Liver (tissue), 9 donors: ENCODE measurements around the gene MTIF3. TPM values are rescaled to one million over a fixed set of nuclear protein-coding genes. Genes with fewer than 3 reads are reported as not detected.
A peak's percentile ranks its signal among the peaks of the same experiment; 100 is the strongest.

Source experiments
- DNase-seq: peaks from one replicate; pipeline ENCODE4 v3.0.0-alpha.2; 2017; ENCODE audit warnings: low spot score
- H3K27ac ChIP-seq, 2 donors: one replicate each; pipeline ENCODE4 v1.7.0; 2013; ENCODE audit warnings: inconsistent platforms in 2 of 2, low read length in 2 of 2, control low read depth in 1 of 2, low read depth in 1 of 2, mild to moderate bottlenecking in 1 of 2
- H3K27me3 ChIP-seq, 4 donors: one replicate each; pipeline versions ENCODE4 v1.6.1 to v1.7.0; 2013; ENCODE audit warnings: low read length in 3 of 4, inconsistent platforms in 1 of 4, mild to moderate bottlenecking in 1 of 4, moderate library complexity in 1 of 4; ENCODE audit not compliant: control insufficient read depth in 4 of 4, insufficient read depth in 4 of 4
- H3K36me3 ChIP-seq, 4 donors: one replicate each; pipeline versions ENCODE4 v1.6.1 to v1.7.0; 2013; ENCODE audit warnings: low read length in 3 of 4, mild to moderate bottlenecking in 3 of 4, low read depth in 1 of 4, moderate library complexity in 1 of 4; ENCODE audit not compliant: control insufficient read depth in 4 of 4, insufficient read depth in 3 of 4
- H3K4me1 ChIP-seq, 4 donors: one replicate each; pipeline versions ENCODE4 v1.6.1 to v1.7.0; 2013; ENCODE audit warnings: low read length in 3 of 4, mild to moderate bottlenecking in 3 of 4, moderate library complexity in 1 of 4; ENCODE audit not compliant: control insufficient read depth in 4 of 4, insufficient read depth in 4 of 4
- H3K4me3 ChIP-seq, 3 donors: one replicate each; pipeline versions ENCODE4 v1.6.1 to v1.7.0; 2013; ENCODE audit warnings: low read length in 3 of 3, control low read depth in 1 of 3, low read depth in 1 of 3, mild to moderate bottlenecking in 1 of 3
- H3K9ac ChIP-seq, 2 donors: one replicate each; pipeline ENCODE4 v1.7.0; 2013; ENCODE audit warnings: low read length in 2 of 2, mild to moderate bottlenecking in 2 of 2, moderate library complexity in 2 of 2, control low read depth in 1 of 2, low read depth in 1 of 2
- H3K9me3 ChIP-seq, 4 donors: one replicate each; pipeline versions ENCODE4 v1.6.1 to v1.7.0; 2013; ENCODE audit warnings: low read length in 3 of 4; ENCODE audit not compliant: control insufficient read depth in 4 of 4
- ATF3 ChIP-seq: IDR thresholded peaks from 2 replicates; pipeline ENCODE4 v1.6.1; 2016; ENCODE audit warnings: antibody characterized with exemption
- CTCF ChIP-seq: fragments of 150-350 bp; IDR thresholded peaks from 2 replicates; pipeline ENCODE4 v1.5.1; 2017; ENCODE audit warnings: improper control_type of control experiment, low read depth, low read length; ENCODE audit not compliant: missing input control
- EGR1 ChIP-seq, 2 donors: IDR thresholded peaks; 2 replicates each; pipeline ENCODE4 v1.6.1; 2016 to 2018; ENCODE audit warnings: antibody characterized with exemption in 2 of 2, low read depth in 2 of 2
- FOXA1 ChIP-seq: IDR thresholded peaks from 2 replicates; pipeline ENCODE4 v1.6.1; 2016; ENCODE audit warnings: antibody characterized with exemption
- FOXA2 ChIP-seq: IDR thresholded peaks from 2 replicates; pipeline ENCODE4 v1.6.1; 2016; ENCODE audit warnings: antibody characterized with exemption
- GABPA ChIP-seq, 2 donors: IDR thresholded peaks in 1 of 2; conservative IDR thresholded peaks in 1 of 2; 2 replicates each; pipeline ENCODE4 v1.6.1; 2016; ENCODE audit warnings: antibody characterized with exemption in 2 of 2, mild to moderate bottlenecking in 1 of 2, moderate library complexity in 1 of 2
- HNF4A ChIP-seq, 2 donors: conservative IDR thresholded peaks; 2 replicates each; pipeline ENCODE4 v1.6.1; 2016; ENCODE audit warnings: antibody characterized with exemption in 2 of 2, mild to moderate bottlenecking in 2 of 2
- HNF4G ChIP-seq: IDR thresholded peaks from 2 replicates; pipeline ENCODE4 v1.6.1; 2016; ENCODE audit warnings: antibody characterized with exemption
- JUND ChIP-seq, 2 donors: IDR thresholded peaks; 2 replicates each; pipeline ENCODE4 v1.6.1; 2016; ENCODE audit warnings: antibody characterized with exemption in 2 of 2
- MAX ChIP-seq: IDR thresholded peaks from 2 replicates; pipeline ENCODE4 v1.6.1; 2016; ENCODE audit warnings: antibody characterized with exemption
- RAD21 ChIP-seq, 2 donors: IDR thresholded peaks; 2 replicates each; pipeline ENCODE4 v1.6.1; 2016; ENCODE audit warnings: antibody characterized with exemption in 2 of 2, mild to moderate bottlenecking in 2 of 2
- RXRA ChIP-seq, 2 donors: IDR thresholded peaks; 2 replicates each; pipeline ENCODE4 v1.6.1; 2017 to 2018; ENCODE audit warnings: antibody characterized with exemption in 2 of 2, mild to moderate bottlenecking in 1 of 2
- SP1 ChIP-seq: IDR thresholded peaks from 2 replicates; pipeline ENCODE4 v1.6.1; 2018; ENCODE audit warnings: antibody characterized with exemption, mild to moderate bottlenecking
- TAF1 ChIP-seq: conservative IDR thresholded peaks from 2 replicates; pipeline ENCODE4 v1.6.1; 2016; ENCODE audit warnings: antibody characterized with exemption, mild to moderate bottlenecking
- YY1 ChIP-seq: IDR thresholded peaks from 2 replicates; pipeline ENCODE4 v1.6.1; 2016; ENCODE audit warnings: antibody characterized with exemption, mild to moderate bottlenecking
- WGBS: extraction: QIAGEN DNeasy Blood & Tissue Kit; methylation state at CpG from one replicate; pipeline ENCODE4 v1.1.7; 2013; 5-methylcytosine and 5-hydroxymethylcytosine counted together
- polyA plus RNA-seq, 2 donors: library from polyadenylated mRNA; stranded (reverse) in 1 of 2; unstranded in 1 of 2; fragments of 200-250 nt in 1 of 2; fragments of >200 nt in 1 of 2; fragmentation: Nextera tagmentation in 1 of 2; extraction: Ambion mirVana in 1 of 2; gene quantifications; one replicate each; pipeline versions ENCODE4 v1.2.1 to v1.2.3, GENCODE V29; 2013 to 2015
- total RNA-seq, 2 donors: library from RNA; depleted of rRNA; stranded (reverse); fragments of >200 nt; gene quantifications; one replicate each; pipeline ENCODE4 v1.2.3, GENCODE V29; 2014
- TF ChIP-seq, protein P1 (sequence below): IDR thresholded peaks from 2 replicates; pipeline ENCODE4 v1.6.1; 2016; ENCODE audit warnings: antibody characterized with exemption
- donor health status: healthy.
- donor health status: healthy.
- donor health status: healthy.
- donor health status: healthy.
- donor health status: healthy.

MTIF3 gene
- total and polyA plus RNA-seq, 4 donors, result 28.0 to 62.1 (median 32.8) TPM

DNA sequence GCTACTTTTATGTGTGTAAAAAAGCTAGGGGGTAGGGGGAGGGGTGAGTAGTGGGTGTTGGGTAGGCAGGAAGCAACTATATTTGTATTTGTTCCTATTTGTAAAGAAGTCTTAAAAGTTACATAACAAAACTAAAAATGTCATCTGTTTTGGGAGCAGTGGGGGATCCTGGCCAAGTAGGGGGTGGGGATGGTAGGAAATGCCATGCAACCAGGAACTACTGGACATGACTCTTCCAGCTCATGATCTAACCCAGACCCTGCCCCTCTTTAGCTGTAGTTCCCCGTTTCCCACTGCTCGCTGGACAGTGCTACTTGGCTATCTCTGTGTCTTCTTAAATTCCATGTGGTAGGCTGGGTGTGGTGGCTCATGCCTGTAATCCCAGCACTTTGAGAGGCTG, 22.7 kb downstream of the MTIF3 start:
- peak; percentile 8 for TF ChIP-seq MAX
- no peak for TF ChIP-seq HNF4G
- H3K27me3 ChIP-seq, result no peaks in the 10 kb centered on the region
- H3K36me3 ChIP-seq, result peaks cover under 1 to 40% (median 27%) of the 10 kb centered on the region in 4 donors
- H3K27ac ChIP-seq, result no peak overlapping the region
- no peak overlapping the region for H3K4me3 ChIP-seq
- H3K9me3 ChIP-seq, result no peaks in the 10 kb centered on the region
- no peak for DNase-seq
- H3K4me1 ChIP-seq, result peaks cover 2 to 32% (median 21%) of the 10 kb centered on the region in 4 donors
- H3K9ac ChIP-seq, result no peak overlapping the region
- WGBS, result 79% methylated on average over 2 of the region's 2 CpGs

DNA sequence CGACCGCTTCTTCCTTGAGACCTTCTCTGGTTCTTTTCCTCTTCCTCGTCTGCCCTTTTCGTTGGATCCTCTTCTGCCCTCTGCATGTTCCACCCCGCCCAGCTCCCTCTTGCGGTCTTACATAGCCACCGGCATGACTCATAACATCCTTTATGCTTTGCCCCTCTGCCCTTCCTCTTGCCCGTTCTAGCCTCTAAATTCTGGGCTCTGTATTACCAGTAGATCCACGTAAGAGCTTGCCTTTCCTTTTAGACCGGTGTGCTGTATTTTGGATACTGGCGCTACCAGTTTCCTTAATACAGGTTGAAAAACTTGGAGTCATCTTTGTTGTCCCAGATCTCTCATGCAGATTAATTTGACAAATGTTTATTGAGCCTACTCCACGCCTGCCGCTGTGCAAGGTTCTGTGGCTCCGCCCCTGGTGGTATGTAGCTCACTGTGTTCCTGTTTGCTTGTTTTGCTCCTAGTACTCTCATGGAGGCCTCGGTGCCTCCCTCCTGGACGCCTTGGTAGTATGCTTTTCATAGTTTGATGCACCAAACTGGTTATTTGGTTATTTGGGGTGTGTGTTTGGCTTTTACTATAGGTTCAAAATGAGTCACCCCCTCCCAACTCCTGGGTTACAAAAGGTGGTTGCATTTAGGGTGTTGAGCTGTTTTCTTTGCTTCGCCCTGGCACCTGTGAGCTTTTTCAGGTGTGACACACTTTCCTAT, 24.3 kb downstream of the MTIF3 start:
- peaks cover 2 to 29% (median 21%) of the 10 kb centered on the region in 4 donors for H3K4me1 ChIP-seq
- H3K27ac ChIP-seq, result peak overlapping the region; percentile 94 to 95
- no peaks in the 10 kb centered on the region for H3K9me3 ChIP-seq
- DNase-seq, result peak; percentile 67
- no peaks in the 10 kb centered on the region for H3K27me3 ChIP-seq
- H3K4me3 ChIP-seq, result peak overlapping the region; percentile 59 to 89 (median 77)
- 15% methylated on average over 17 of the region's 17 CpGs for WGBS
- H3K36me3 ChIP-seq, result peaks cover 0 to 29% (median 23%) of the 10 kb centered on the region in 4 donors
- TF ChIP-seq FOXA2, result no peak
- peak; percentile 59 for TF ChIP-seq SP1
- TF ChIP-seq RXRA (IDR thresholded peaks at IDR 0.05), result peak in 1 of 2 donors; percentile 29
- TF ChIP-seq MAX, result peak; percentile 60
- TF ChIP-seq EGR1 (IDR thresholded peaks at IDR 0.05; ENCODE audit: low read depth in 2 of 2), result no peak
- TF ChIP-seq RAD21 (IDR thresholded peaks at IDR 0.05), result peak; percentile 69 to 78
- TF ChIP-seq CTCF, result peak; percentile 54
- no peak for TF ChIP-seq FOXA1
- peak; percentile 44 to 46 for TF ChIP-seq HNF4A (conservative IDR thresholded peaks at IDR 0.05)
- peak; percentile 74 for TF ChIP-seq ATF3
- peak in 1 of 2 donors; percentile 35 for TF ChIP-seq GABPA (IDR thresholded peaks at IDR 0.05 in 1 of 2, conservative IDR thresholded peaks at IDR 0.05 in 1 of 2)
- TF ChIP-seq, protein P1, sequence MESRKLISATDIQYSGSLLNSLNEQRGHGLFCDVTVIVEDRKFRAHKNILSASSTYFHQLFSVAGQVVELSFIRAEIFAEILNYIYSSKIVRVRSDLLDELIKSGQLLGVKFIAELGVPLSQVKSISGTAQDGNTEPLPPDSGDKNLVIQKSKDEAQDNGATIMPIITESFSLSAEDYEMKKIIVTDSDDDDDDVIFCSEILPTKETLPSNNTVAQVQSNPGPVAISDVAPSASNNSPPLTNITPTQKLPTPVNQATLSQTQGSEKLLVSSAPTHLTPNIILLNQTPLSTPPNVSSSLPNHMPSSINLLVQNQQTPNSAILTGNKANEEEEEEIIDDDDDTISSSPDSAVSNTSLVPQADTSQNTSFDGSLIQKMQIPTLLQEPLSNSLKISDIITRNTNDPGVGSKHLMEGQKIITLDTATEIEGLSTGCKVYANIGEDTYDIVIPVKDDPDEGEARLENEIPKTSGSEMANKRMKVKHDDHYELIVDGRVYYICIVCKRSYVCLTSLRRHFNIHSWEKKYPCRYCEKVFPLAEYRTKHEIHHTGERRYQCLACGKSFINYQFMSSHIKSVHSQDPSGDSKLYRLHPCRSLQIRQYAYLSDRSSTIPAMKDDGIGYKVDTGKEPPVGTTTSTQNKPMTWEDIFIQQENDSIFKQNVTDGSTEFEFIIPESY, result no peak
- TF ChIP-seq TAF1, result no peak
- TF ChIP-seq YY1, result peak; percentile 66
- peak; percentile 96 to 98 for TF ChIP-seq JUND (IDR thresholded peaks at IDR 0.05)
- peak overlapping the region; percentile 45 to 79 for H3K9ac ChIP-seq
